H1 (cell line): Measurements from ENCODE around the gene RAP1GAP. TPM values are rescaled to one million over a fixed set of nuclear protein-coding genes. Genes with fewer than 3 reads are reported as not detected.

Experiments used
- CREB1 ChIP-seq: IDR thresholded peaks from 2 replicates; pipeline ENCODE4 v1.6.1; 2012; ENCODE audit warnings: inconsistent platforms
- EGR1 ChIP-seq: IDR thresholded peaks from 2 replicates; pipeline ENCODE4 v1.6.1; 2011; ENCODE audit warnings: low read depth, low read length, borderline replicate concordance
- KDM1A ChIP-seq: fragments of 200-600, 300-600 bp; sonication (generic); IDR thresholded peaks from 2 replicates; pipeline ENCODE4 v1.7.1; 2016; ENCODE audit warnings: mild to moderate bottlenecking, low read length, borderline replicate concordance
- POLR2AphosphoS5 ChIP-seq: IDR thresholded peaks from 2 replicates; pipeline ENCODE4 v1.6.1; 2011; ENCODE audit warnings: low read depth, low read length
- RNF2 ChIP-seq: fragments of 200-900, 300-1000 bp; sonication (generic); IDR thresholded peaks from 2 replicates; pipeline ENCODE4 v1.7.1; 2016; ENCODE audit warnings: borderline replicate concordance, low read depth, mild to moderate bottlenecking, antibody characterized with exemption, low read length; ENCODE audit not compliant: poor library complexity, severe bottlenecking; ENCODE audit errors: missing control alignments
- SP2 ChIP-seq: IDR thresholded peaks from 2 replicates; pipeline ENCODE4 v1.6.1; 2012; ENCODE audit warnings: mild to moderate bottlenecking, low read length, inconsistent platforms
- SRF ChIP-seq: IDR thresholded peaks from 2 replicates; pipeline ENCODE4 v1.6.1; 2011; ENCODE audit warnings: mild to moderate bottlenecking, low read depth, low read length, moderate library complexity
- polyA plus RNA-seq, 7 experiments: library from polyadenylated mRNA; depleted of rRNA in 3 of 7; stranded (reverse) in 5 of 7; unstranded in 2 of 7; fragments of >200 nt in 5 of 7; fragments of 200-250 nt in 2 of 7; gene quantifications; 1 replicate in 5 of 7; 2 replicates in 1 of 7; 4 replicates in 1 of 7; pipeline versions ENCODE4 v1.2.1 to v1.2.3, GENCODE V29; 2011 to 2013; ENCODE audit warnings: missing spikeins in 2 of 7, mixed read lengths in 2 of 7
- total RNA-seq: library from RNA; stranded (reverse); fragmentation: NEBNext Ultra II Directional; extraction: Animal tissue kit (Norgen Biotek cat#: 25700); gene quantifications from 2 replicates; pipeline ENCODE4 v1.2.1, GENCODE V29; 2021
- TF ChIP-seq, protein P1 (sequence below): fragments of 300-600 bp; sonication (generic); IDR thresholded peaks from 2 replicates; pipeline ENCODE4 v1.7.1; 2012; ENCODE audit warnings: low read length, moderate library complexity, mild to moderate bottlenecking, inconsistent platforms; ENCODE audit not compliant: insufficient replicate concordance
- TF ChIP-seq, protein P2 (sequence below): IDR thresholded peaks from 2 replicates; pipeline ENCODE4 v1.6.1; 2011; ENCODE audit warnings: low read length, improper control_type of control experiment

RAP1GAP gene
- total and polyA plus RNA-seq, 2 of the 8 experiments (the other 6 are each of a cell fraction or from before 2014, with no cell fraction given) = 8.4 TPM

DNA sequence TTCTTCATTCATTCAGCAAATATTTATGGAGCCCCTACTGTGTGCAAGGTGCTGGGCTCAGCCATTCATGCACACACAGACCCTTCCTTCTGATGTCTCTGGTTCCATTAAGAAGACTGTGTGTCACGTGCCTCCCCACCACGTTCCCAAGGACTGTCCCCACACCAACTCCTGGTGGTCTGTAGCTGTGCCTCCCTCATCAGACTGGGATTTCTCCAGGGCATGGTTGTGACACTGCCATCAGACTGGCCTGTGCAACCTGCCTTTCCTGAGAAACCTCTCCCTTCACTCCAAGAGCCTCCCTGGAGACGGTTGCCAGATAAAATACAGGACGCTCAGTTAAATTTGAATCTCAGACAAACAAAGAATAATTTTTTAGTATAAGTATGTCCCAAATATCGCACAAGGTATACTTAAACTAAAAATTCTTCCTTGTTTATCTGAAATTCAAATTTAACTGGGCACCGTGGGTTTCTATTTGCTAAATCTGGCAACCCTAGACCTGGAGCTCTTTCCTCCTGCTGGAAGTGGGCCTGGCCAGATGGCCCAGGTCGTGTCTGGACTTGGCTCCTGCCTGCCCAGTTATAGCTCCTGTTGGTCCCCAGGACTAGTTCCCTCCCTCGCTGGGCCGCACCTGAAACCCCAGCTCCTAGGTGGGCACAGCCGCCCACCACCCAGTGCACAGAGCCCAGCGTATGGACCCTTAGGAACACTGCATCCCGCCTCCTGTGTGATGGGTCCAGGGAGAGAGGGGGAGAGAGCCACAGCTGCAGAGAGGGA is 76.9 kb downstream of the RAP1GAP start (continued):
- TF ChIP-seq, protein P1, sequence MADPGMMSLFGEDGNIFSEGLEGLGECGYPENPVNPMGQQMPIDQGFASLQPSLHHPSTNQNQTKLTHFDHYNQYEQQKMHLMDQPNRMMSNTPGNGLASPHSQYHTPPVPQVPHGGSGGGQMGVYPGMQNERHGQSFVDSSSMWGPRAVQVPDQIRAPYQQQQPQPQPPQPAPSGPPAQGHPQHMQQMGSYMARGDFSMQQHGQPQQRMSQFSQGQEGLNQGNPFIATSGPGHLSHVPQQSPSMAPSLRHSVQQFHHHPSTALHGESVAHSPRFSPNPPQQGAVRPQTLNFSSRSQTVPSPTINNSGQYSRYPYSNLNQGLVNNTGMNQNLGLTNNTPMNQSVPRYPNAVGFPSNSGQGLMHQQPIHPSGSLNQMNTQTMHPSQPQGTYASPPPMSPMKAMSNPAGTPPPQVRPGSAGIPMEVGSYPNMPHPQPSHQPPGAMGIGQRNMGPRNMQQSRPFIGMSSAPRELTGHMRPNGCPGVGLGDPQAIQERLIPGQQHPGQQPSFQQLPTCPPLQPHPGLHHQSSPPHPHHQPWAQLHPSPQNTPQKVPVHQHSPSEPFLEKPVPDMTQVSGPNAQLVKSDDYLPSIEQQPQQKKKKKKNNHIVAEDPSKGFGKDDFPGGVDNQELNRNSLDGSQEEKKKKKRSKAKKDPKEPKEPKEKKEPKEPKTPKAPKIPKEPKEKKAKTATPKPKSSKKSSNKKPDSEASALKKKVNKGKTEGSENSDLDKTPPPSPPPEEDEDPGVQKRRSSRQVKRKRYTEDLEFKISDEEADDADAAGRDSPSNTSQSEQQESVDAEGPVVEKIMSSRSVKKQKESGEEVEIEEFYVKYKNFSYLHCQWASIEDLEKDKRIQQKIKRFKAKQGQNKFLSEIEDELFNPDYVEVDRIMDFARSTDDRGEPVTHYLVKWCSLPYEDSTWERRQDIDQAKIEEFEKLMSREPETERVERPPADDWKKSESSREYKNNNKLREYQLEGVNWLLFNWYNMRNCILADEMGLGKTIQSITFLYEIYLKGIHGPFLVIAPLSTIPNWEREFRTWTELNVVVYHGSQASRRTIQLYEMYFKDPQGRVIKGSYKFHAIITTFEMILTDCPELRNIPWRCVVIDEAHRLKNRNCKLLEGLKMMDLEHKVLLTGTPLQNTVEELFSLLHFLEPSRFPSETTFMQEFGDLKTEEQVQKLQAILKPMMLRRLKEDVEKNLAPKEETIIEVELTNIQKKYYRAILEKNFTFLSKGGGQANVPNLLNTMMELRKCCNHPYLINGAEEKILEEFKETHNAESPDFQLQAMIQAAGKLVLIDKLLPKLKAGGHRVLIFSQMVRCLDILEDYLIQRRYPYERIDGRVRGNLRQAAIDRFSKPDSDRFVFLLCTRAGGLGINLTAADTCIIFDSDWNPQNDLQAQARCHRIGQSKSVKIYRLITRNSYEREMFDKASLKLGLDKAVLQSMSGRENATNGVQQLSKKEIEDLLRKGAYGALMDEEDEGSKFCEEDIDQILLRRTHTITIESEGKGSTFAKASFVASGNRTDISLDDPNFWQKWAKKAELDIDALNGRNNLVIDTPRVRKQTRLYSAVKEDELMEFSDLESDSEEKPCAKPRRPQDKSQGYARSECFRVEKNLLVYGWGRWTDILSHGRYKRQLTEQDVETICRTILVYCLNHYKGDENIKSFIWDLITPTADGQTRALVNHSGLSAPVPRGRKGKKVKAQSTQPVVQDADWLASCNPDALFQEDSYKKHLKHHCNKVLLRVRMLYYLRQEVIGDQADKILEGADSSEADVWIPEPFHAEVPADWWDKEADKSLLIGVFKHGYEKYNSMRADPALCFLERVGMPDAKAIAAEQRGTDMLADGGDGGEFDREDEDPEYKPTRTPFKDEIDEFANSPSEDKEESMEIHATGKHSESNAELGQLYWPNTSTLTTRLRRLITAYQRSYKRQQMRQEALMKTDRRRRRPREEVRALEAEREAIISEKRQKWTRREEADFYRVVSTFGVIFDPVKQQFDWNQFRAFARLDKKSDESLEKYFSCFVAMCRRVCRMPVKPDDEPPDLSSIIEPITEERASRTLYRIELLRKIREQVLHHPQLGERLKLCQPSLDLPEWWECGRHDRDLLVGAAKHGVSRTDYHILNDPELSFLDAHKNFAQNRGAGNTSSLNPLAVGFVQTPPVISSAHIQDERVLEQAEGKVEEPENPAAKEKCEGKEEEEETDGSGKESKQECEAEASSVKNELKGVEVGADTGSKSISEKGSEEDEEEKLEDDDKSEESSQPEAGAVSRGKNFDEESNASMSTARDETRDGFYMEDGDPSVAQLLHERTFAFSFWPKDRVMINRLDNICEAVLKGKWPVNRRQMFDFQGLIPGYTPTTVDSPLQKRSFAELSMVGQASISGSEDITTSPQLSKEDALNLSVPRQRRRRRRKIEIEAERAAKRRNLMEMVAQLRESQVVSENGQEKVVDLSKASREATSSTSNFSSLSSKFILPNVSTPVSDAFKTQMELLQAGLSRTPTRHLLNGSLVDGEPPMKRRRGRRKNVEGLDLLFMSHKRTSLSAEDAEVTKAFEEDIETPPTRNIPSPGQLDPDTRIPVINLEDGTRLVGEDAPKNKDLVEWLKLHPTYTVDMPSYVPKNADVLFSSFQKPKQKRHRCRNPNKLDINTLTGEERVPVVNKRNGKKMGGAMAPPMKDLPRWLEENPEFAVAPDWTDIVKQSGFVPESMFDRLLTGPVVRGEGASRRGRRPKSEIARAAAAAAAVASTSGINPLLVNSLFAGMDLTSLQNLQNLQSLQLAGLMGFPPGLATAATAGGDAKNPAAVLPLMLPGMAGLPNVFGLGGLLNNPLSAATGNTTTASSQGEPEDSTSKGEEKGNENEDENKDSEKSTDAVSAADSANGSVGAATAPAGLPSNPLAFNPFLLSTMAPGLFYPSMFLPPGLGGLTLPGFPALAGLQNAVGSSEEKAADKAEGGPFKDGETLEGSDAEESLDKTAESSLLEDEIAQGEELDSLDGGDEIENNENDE = no peak
- TF ChIP-seq EGR1 (no peak), SP2 (no peak), SRF (no peak), POLR2AphosphoS5 (no peak), CREB1 (no peak), RNF2 (no peak), KDM1A (no peak)
- TF ChIP-seq, protein P2, sequence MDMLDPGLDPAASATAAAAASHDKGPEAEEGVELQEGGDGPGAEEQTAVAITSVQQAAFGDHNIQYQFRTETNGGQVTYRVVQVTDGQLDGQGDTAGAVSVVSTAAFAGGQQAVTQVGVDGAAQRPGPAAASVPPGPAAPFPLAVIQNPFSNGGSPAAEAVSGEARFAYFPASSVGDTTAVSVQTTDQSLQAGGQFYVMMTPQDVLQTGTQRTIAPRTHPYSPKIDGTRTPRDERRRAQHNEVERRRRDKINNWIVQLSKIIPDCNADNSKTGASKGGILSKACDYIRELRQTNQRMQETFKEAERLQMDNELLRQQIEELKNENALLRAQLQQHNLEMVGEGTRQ = no peak
